ENCODE results near the gene PARP1.

Gene PARP1

GRCh38 chr1:226372885-226373284 lies 35.0 kb downstream of the PARP1 start:
- DNase-seq = no peak

- no peak for DNase-seq
Measured at GRCh38 chr1:226371866-226372490, 35.9 kb downstream of the PARP1 start.

- DNase-seq = no peak
Measured at GRCh38 chr1:226371027-226371694, 36.7 kb downstream of the PARP1 start.

DNA sequence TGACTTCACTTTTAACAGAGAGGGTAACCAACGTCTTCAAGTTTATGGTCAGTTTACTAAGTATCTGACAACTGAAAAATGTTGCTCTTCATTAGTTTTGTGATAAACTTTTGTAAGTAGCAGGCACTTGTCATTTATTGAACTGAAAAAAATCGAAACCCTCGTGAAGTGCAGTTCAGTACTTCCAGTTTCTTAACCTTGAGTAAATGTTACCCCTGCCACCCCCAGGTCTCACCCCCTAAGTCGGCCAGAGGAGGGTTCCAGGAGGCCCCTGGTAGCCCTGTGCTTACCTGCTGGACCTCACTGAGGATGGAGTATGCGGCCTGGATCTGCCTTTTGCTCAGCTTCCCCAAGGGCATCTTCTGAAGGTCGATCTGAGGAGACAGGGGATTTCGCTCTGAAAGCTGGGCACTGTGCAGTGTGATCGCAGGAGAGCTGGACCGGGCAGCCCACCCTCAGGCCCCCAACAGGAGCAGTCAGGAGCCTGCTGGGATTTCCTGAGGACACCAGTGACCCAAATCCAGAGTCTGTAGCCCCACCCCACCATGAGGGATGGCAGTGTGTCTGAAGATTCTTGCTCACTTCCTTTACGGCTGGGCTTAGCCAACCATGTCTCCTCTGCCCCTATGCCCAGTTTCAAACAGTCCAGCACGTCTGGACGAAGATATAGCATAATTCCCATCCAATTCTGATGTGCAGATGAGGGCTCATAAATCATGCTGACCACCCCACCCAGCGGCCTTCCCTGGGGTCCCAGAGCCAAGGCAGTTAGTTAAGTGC lies 37.6 kb downstream of the PARP1 start:
- DNase-seq = no peak

DNA sequence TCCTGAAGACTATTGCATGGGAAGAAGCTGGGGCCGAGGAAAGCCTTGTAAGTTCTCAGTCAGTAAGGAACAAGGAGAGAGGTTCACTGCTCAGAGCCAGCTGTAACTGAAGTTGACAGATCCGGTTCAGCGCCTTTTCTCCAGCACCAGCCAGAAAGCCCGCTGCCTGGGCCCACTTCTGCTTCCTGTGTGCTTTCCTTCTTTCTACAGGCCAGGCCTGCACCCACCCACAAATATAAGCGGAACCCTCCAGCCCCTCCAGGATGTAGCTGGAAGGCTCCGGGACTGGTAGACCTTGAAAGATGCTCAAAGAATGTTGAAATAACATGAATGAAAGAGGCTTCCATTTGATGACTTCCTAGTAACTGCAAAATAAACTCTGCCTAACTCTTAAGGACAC lies 38.8 kb downstream of the PARP1 start:
- no peak for DNase-seq

- DNase-seq = no peak
Measured at GRCh38 chr1:226366290-226366689, 41.6 kb downstream of the PARP1 start.

DNA sequence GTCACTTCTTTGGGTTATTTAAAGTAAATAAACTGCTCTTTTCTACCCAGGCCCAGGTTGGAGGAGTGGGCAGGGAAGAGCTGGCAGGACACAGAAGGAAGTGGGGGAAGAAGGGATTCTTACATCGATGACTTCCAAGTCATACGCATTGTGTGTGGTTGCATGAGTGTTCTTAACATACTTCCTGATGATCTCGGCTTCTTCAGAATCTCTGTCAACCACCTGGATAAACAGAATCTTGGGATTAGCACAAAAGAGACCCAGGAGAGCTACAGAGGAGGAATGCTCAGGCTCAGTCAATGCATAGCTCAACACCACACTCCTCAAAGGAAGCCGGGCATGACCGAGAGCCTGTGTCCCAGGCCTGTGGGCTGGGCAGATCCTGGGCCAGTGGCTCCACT lies 42.1 kb downstream of the PARP1 start:
- no peak for DNase-seq

- DNase-seq = no peak
Measured at GRCh38 chr1:226364901-226365565, 42.9 kb downstream of the PARP1 start.

DNA sequence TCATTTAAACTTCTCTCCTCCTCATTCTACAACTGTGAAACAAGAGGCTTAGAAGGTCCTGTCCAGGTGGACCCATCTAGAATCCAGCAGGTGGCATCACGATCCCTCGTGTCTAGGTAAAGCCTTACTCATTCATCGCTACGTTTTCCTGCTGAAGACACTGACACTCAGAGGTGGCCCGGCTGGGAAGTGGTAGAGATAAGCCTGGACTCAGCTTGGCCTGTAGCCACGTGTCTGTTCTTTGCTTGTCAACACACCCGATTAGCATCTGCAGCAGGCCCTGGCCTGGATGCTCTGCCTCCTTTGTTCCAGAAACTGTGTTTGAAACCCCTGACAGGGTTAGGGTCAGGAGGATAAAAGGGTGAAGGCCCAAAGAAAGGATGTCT lies 43.4 kb downstream of the PARP1 start:
- no peak for DNase-seq

- DNase-seq = no peak
Measured at GRCh38 chr1:226363801-226364513, 43.9 kb downstream of the PARP1 start.

GRCh38 chr1:226362891-226363447 lies 44.9 kb downstream of the PARP1 start:
- DNase-seq = no peak

GRCh38 chr1:226362361-226362760 lies 45.5 kb downstream of the PARP1 start:
- DNase-seq = no peak

DNA sequence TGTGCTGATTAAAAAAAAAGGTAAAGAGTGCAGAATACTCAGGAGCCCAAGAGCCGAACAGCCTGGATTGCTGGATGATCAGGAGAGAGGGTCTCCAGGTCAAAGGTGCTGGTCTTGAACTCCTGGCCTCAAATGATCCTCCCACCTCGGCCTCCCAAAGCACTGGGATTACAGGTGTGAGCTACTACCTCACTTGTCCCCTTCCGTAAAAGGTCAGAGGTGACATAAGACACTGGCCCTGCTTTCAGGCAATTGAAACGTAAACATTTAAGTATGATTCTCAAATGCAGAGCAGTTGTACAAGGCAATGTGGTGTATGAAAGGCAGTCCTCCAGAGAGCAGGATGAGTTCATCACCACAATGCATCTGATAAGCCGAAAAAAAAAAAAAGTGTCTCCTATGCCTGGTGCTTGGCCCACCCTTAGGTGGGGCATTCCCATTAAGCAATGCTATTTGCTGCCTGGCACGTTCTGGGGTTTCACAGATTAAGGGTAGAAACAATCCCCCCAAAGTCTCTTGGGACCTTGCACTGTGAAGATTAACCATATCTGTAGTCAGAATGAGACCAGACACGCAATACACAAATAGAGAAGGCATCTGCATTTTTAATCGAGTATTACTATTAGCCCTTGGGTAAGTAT lies 47.7 kb downstream of the PARP1 start:
- DNase-seq = no peak

- no peak for DNase-seq
Measured at GRCh38 chr1:226357416-226357815, 50.5 kb downstream of the PARP1 start.

GRCh38 chr1:226355669-226356551 lies 52.0 kb downstream of the PARP1 start:
- DNase-seq = no peak

GRCh38 chr1:226355016-226355415 lies 52.9 kb downstream of the PARP1 start:
- DNase-seq = no peak

- no peak for DNase-seq
Measured at GRCh38 chr1:226353698-226354525, 54.0 kb downstream of the PARP1 start.

DNA sequence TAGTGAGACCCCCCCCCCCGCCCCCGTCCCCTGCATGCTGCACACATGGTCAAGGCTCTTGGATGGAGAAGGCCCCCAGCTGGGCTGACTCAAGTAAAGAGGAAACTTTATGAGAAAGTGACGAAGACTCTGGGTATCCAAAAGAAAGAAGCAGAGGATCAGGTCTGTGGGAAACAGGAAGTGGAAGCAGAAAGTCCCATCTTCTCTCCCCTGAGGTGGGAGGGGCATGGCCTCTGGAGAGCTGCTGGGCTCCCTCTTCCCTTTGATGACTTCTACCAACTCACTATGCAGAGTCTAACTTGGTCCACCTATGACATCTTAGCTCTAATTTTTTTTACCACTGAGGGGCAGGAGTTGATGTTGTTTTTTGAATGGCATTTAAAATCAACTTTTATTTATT lies 56.2 kb downstream of the PARP1 start:
- DNase-seq = no peak

GRCh38 chr1:226350519-226350865 lies 57.4 kb downstream of the PARP1 start:
- no peak for DNase-seq

All from NCI-H510A (cell line).